Right atrium auricular region (tissue), 2 donors: ENCODE measurements around the gene USH1C. TPM values are rescaled to one million over a fixed set of nuclear protein-coding genes. Genes with fewer than 3 reads are reported as not detected.

Experiments
- DNase-seq: peaks from one replicate; pipeline ENCODE4 v3.0.0-alpha.2; 2019; ENCODE audit warnings: low spot score
- H3K27ac ChIP-seq, 2 donors: fragments of 200-600 bp; sonication (generic); 1 replicate in 1 of 2; 2 replicates in 1 of 2; pipeline ENCODE4 v1.5.1; 2016 to 2019
- H3K27me3 ChIP-seq, 2 donors: fragments of 200-600 bp; sonication (generic); one replicate each; pipeline versions ENCODE4 v1.5.1 to v1.6.0; 2017 to 2019
- H3K36me3 ChIP-seq: fragments of 200-600 bp; sonication (generic); one replicate; pipeline ENCODE4 v1.5.1; 2016
- H3K4me1 ChIP-seq, 2 donors: fragments of 200-600 bp; sonication (generic); one replicate each; pipeline versions ENCODE4 v1.5.1 to v1.6.0; 2017 to 2019
- H3K4me3 ChIP-seq, 2 donors: fragments of 200-600 bp; sonication (generic); 1 replicate in 1 of 2; 2 replicates in 1 of 2; pipeline ENCODE4 v1.5.1; 2017 to 2019; ENCODE audit warnings: mild to moderate bottlenecking in 1 of 2, moderate library complexity in 1 of 2
- H3K9me3 ChIP-seq, 2 donors: fragments of 200-600 bp; sonication (generic); one replicate each; pipeline ENCODE4 v1.5.1; 2019
- CTCF ChIP-seq, 2 donors: fragments of 200-600 bp; sonication (generic); IDR thresholded peaks; one replicate each; pipeline ENCODE4 v1.5.1; 2019; ENCODE audit warnings: antibody characterized with exemption in 2 of 2
- total RNA-seq, 2 donors: library from RNA; depleted of rRNA; stranded (reverse); fragments of >200 nt; gene quantifications; one replicate each; pipeline ENCODE4 v1.1.0, GENCODE V29; 2016

The USH1C gene
- total RNA-seq, 2 donors from 2014 or later = not detected

- no peaks in the 10 kb centered on the region for H3K27me3 ChIP-seq
- H3K27ac ChIP-seq = no peak overlapping the region
- H3K4me3 ChIP-seq = no peak overlapping the region
- no peaks in the 10 kb centered on the region for H3K9me3 ChIP-seq
- no peak for TF ChIP-seq CTCF (IDR thresholded peaks at IDR 0.05)
- no peaks in the 10 kb centered on the region for H3K36me3 ChIP-seq
- DNase-seq = no peak
- H3K4me1 ChIP-seq = no peaks in the 10 kb centered on the region
These were observed 16.3 kb upstream of the USH1C start for GRCh38 chr11:17560281-17561110.

- no peak for DNase-seq
These were observed 15.3 kb upstream of the USH1C start for GRCh38 chr11:17559341-17560087.

GRCh38 chr11:17558916-17559315 is 14.7 kb upstream of the USH1C start:
- no peaks in the 10 kb centered on the region for H3K9me3 ChIP-seq

More at GRCh38 chr11:17559341-17560087, 15.3 kb upstream of the USH1C start:
- TF ChIP-seq CTCF (IDR thresholded peaks at IDR 0.05) = no peak
- Histone ChIP-seq H3K4me1 (no peaks in the 10 kb centered on the region), H3K9me3 (no peaks in the 10 kb centered on the region), H3K4me3 (no peak overlapping the region), H3K27me3 (no peaks in the 10 kb centered on the region), H3K36me3 (no peaks in the 10 kb centered on the region), H3K27ac (no peak overlapping the region)

GRCh38 chr11:17558025-17558780 is 14.0 kb upstream of the USH1C start:
- H3K4me1 ChIP-seq = no peaks in the 10 kb centered on the region
- H3K27me3 ChIP-seq = no peaks in the 10 kb centered on the region
- no peak for DNase-seq
- H3K9me3 ChIP-seq = no peaks in the 10 kb centered on the region
- H3K27ac ChIP-seq = no peak overlapping the region
- H3K36me3 ChIP-seq = no peaks in the 10 kb centered on the region
- H3K4me3 ChIP-seq = no peak overlapping the region
- TF ChIP-seq CTCF (IDR thresholded peaks at IDR 0.05) = no peak

More at GRCh38 chr11:17558916-17559315, 14.7 kb upstream of the USH1C start:
- TF ChIP-seq CTCF (IDR thresholded peaks at IDR 0.05) = no peak
- no peaks in the 10 kb centered on the region for H3K4me1 ChIP-seq
- no peak for DNase-seq
- H3K36me3 ChIP-seq = no peaks in the 10 kb centered on the region
- no peak overlapping the region for H3K27ac ChIP-seq
- H3K4me3 ChIP-seq = no peak overlapping the region
- H3K27me3 ChIP-seq = no peaks in the 10 kb centered on the region

GRCh38 chr11:17556999-17557398 is 12.8 kb upstream of the USH1C start:
- Histone ChIP-seq H3K27ac (no peak overlapping the region), H3K4me3 (no peak overlapping the region), H3K36me3 (no peaks in the 10 kb centered on the region), H3K4me1 (no peaks in the 10 kb centered on the region), H3K27me3 (no peaks in the 10 kb centered on the region), H3K9me3 (no peaks in the 10 kb centered on the region)
- no peak for TF ChIP-seq CTCF (IDR thresholded peaks at IDR 0.05)
- DNase-seq = no peak
